Esophagus muscularis mucosa (tissue), 4 donors: ENCODE measurements around the gene PDE6C. TPM values are rescaled to one million over a fixed set of nuclear protein-coding genes. Genes with fewer than 3 reads are reported as not detected.

Experiments
- DNase-seq: peaks from one replicate; pipeline ENCODE4 v3.0.0-alpha.2; 2017; ENCODE audit errors: extremely low spot score
- H3K27ac ChIP-seq, 4 donors: fragments of 200-600 bp; sonication (generic); replicated peaks in 1 of 4; 1 replicate in 3 of 4; 2 replicates in 1 of 4; pipeline ENCODE4 v1.5.1; 2016 to 2019; ENCODE audit warnings: mild to moderate bottlenecking in 1 of 4
- H3K27me3 ChIP-seq, 4 donors: fragments of 200-600 bp; sonication (generic); one replicate each; pipeline versions ENCODE4 v1.5.1 to v1.6.0; 2016 to 2019
- H3K36me3 ChIP-seq, 4 donors: fragments of 200-600 bp; sonication (generic); one replicate each; pipeline ENCODE4 v1.5.1; 2016 to 2019
- H3K4me1 ChIP-seq, 4 donors: fragments of 200-600 bp; sonication (generic); one replicate each; pipeline ENCODE4 v1.5.1; 2016 to 2019
- H3K4me3 ChIP-seq, 4 donors: fragments of 200-600 bp; sonication (generic); 1 replicate in 2 of 4; 2 replicates in 2 of 4; pipeline ENCODE4 v1.5.1; 2016 to 2019; ENCODE audit warnings: mild to moderate bottlenecking in 4 of 4, moderate library complexity in 1 of 4
- H3K9me3 ChIP-seq, 4 donors: fragments of 200-600 bp; sonication (generic); 1 replicate in 3 of 4; 2 replicates in 1 of 4; pipeline ENCODE4 v1.5.1; 2016 to 2019
- CTCF ChIP-seq, 3 experiments: fragments of 200-600 bp in 2 of 3; fragments of 450-650 bp in 1 of 3; sonication (generic) in 2 of 3; IDR thresholded peaks; one replicate each; pipeline ENCODE4 v1.5.1; 2017 to 2019; ENCODE audit warnings: antibody characterized with exemption in 3 of 3, mild to moderate bottlenecking in 2 of 3, moderate library complexity in 1 of 3
- EP300 ChIP-seq: sonication (generic); formaldehyde crosslinking; IDR thresholded peaks from one replicate; pipeline ENCODE4 v1.6.1; 2017; ENCODE audit warnings: antibody characterized with exemption
- POLR2A ChIP-seq: fragments of 450-650 bp; IDR thresholded peaks from one replicate; pipeline ENCODE4 v1.6.1; 2017; ENCODE audit warnings: antibody characterized with exemption, moderate library complexity, mild to moderate bottlenecking, low read depth
- POLR2AphosphoS5 ChIP-seq, 2 donors: sonication (generic); formaldehyde crosslinking; IDR thresholded peaks; one replicate each; pipeline ENCODE4 v1.6.1; 2017; ENCODE audit warnings: antibody characterized with exemption in 2 of 2
- WGBS: methylation state at CpG from one replicate; pipeline ENCODE4 v1.1.5; 2018; 5-methylcytosine and 5-hydroxymethylcytosine counted together
- intact Hi-C: fragments of 100-400 bp; cut with DNase I; formaldehyde crosslinking; loops from one replicate; pipeline ENCODE4 v1.15.1; 2023
- total RNA-seq, 4 donors: library from RNA; depleted of rRNA; stranded (reverse); fragments of >200 nt; gene quantifications; one replicate each; pipeline versions ENCODE4 v1.1.0 to v1.2.1, GENCODE V29; 2016

Gene PDE6C
- total RNA-seq, 4 donors from 2014 or later = not detected

GRCh38 chr10:93613126-93613525 lies 789 bp downstream of the PDE6C start:
- Histone ChIP-seq H3K27me3 (no peaks in the 10 kb centered on the region), H3K4me1 (no peaks in the 10 kb centered on the region), H3K9me3 (no peaks in the 10 kb centered on the region), H3K4me3 (no peak overlapping the region), H3K36me3 (no peaks in the 10 kb centered on the region), H3K27ac (no peak overlapping the region)
- intact Hi-C loops = no loop called here
- no peak for TF ChIP-seq EP300
- no peak for TF ChIP-seq POLR2AphosphoS5 (IDR thresholded peaks at IDR 0.05)
- TF ChIP-seq CTCF (IDR thresholded peaks at IDR 0.05) = no peak
- no peak for DNase-seq
- WGBS = 92% methylated on average over 3 of the region's 3 CpGs

- H3K9me3 ChIP-seq = no peaks in the 10 kb centered on the region
- no peak for DNase-seq
- H3K4me3 ChIP-seq = no peak overlapping the region
- H3K27me3 ChIP-seq = no peaks in the 10 kb centered on the region
- H3K27ac ChIP-seq = no peak overlapping the region
- no peak for TF ChIP-seq EP300
- no peaks in the 10 kb centered on the region for H3K4me1 ChIP-seq
- 79% methylated on average over 7 of the region's 7 CpGs for WGBS
- intact Hi-C loops = no loop called here
- no peaks in the 10 kb centered on the region for H3K36me3 ChIP-seq
These were observed 1.9 kb downstream of the PDE6C start for GRCh38 chr10:93614101-93614825.

GRCh38 chr10:93615576-93616235 lies 3.4 kb downstream of the PDE6C start:
- Histone ChIP-seq H3K27ac (no peak overlapping the region), H3K36me3 (no peaks in the 10 kb centered on the region), H3K4me1 (no peaks in the 10 kb centered on the region), H3K27me3 (no peaks in the 10 kb centered on the region), H3K4me3 (no peak overlapping the region), H3K9me3 (no peaks in the 10 kb centered on the region)
- TF ChIP-seq CTCF (IDR thresholded peaks at IDR 0.05) (no peak), POLR2AphosphoS5 (IDR thresholded peaks at IDR 0.05) (no peak), POLR2A (no peak), EP300 (no peak)
- DNase-seq = no peak
- 70% methylated on average over 9 of the region's 9 CpGs for WGBS
- intact Hi-C loops = no loop called here

GRCh38 chr10:93620925-93621324 lies 8.6 kb downstream of the PDE6C start:
- TF ChIP-seq POLR2A = no peak
- no peak overlapping the region for H3K4me3 ChIP-seq
- WGBS = 78% methylated on average over 7 of the region's 7 CpGs
- H3K4me1 ChIP-seq = no peaks in the 10 kb centered on the region
- intact Hi-C loops = no loop called here
- H3K27ac ChIP-seq = no peak overlapping the region
- H3K36me3 ChIP-seq = no peaks in the 10 kb centered on the region
- no peaks in the 10 kb centered on the region for H3K27me3 ChIP-seq
- peak; percentile 78 for DNase-seq
- H3K9me3 ChIP-seq = no peaks in the 10 kb centered on the region

GRCh38 chr10:93622942-93623341 lies 10.6 kb downstream of the PDE6C start:
- intact Hi-C loops = no loop called here
- Histone ChIP-seq H3K9me3 (no peaks in the 10 kb centered on the region), H3K4me1 (no peaks in the 10 kb centered on the region), H3K4me3 (no peak overlapping the region), H3K27ac (no peak overlapping the region), H3K27me3 (no peaks in the 10 kb centered on the region), H3K36me3 (no peaks in the 10 kb centered on the region)
- WGBS = 83% methylated on average over 1 of the region's 1 CpG
- no peak for DNase-seq
- TF ChIP-seq POLR2A = no peak
- no peak for TF ChIP-seq EP300
- no peak for TF ChIP-seq CTCF (IDR thresholded peaks at IDR 0.05)
- no peak for TF ChIP-seq POLR2AphosphoS5 (IDR thresholded peaks at IDR 0.05)

GRCh38 chr10:93628858-93629257 lies 16.5 kb downstream of the PDE6C start:
- no peaks in the 10 kb centered on the region for H3K36me3 ChIP-seq
- no peak overlapping the region for H3K27ac ChIP-seq
- DNase-seq = peak; percentile 82
- intact Hi-C loops = no loop called here
- WGBS = 81% methylated on average over 4 of the region's 4 CpGs
- no peak overlapping the region for H3K4me3 ChIP-seq
- no peaks in the 10 kb centered on the region for H3K9me3 ChIP-seq
- TF ChIP-seq POLR2AphosphoS5 (IDR thresholded peaks at IDR 0.05) (no peak), EP300 (no peak), CTCF (IDR thresholded peaks at IDR 0.05) (no peak), POLR2A (no peak)
- H3K4me1 ChIP-seq = no peaks in the 10 kb centered on the region
- no peaks in the 10 kb centered on the region for H3K27me3 ChIP-seq
